Hepatocyte (in vitro differentiated cells): Measurements from ENCODE around the gene PPP1R1B.

Experiments used
- EZH2 ChIP-seq: fragments of 200-600 bp; sonication (generic); IDR thresholded peaks from 2 replicates; pipeline ENCODE4 v1.6.1; 2016; ENCODE audit warnings: antibody characterized with exemption, mild to moderate bottlenecking, borderline replicate concordance
- EZH2phosphoT487 ChIP-seq: fragments of 200-600 bp; sonication (generic); IDR thresholded peaks from one replicate; pipeline ENCODE4 v1.6.1; 2018; ENCODE audit warnings: antibody characterized with exemption, mild to moderate bottlenecking, low read depth, moderate library complexity; ENCODE audit not compliant: unreplicated experiment, severe bottlenecking
- TF ChIP-seq, protein P1 (sequence below): fragments of 200-600 bp; sonication (generic); IDR thresholded peaks from 2 replicates; pipeline ENCODE4 v1.5.1; 2016; ENCODE audit warnings: antibody characterized with exemption, mild to moderate bottlenecking; ENCODE audit not compliant: poor library complexity

DNA sequence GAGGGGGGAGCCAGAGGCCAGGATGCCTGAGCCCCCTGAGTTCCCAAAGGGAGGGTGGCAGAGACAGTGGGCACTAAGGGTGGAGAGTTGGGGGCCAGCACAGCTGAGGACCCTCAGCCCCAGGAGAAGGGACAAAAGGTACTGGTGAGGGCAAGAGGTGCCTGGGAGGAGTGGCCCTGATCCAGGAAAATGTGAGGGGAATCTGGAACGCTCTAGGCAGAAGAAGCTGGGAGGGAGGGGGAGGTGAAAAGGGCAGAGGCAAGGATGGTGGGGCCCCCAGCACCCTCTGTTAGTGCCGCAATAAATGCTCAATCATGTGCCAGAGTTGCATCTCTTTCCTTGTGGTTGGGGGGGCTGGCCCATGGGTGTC lies 39.5 kb downstream of the PPP1R1B start:
- TF ChIP-seq, protein P1, sequence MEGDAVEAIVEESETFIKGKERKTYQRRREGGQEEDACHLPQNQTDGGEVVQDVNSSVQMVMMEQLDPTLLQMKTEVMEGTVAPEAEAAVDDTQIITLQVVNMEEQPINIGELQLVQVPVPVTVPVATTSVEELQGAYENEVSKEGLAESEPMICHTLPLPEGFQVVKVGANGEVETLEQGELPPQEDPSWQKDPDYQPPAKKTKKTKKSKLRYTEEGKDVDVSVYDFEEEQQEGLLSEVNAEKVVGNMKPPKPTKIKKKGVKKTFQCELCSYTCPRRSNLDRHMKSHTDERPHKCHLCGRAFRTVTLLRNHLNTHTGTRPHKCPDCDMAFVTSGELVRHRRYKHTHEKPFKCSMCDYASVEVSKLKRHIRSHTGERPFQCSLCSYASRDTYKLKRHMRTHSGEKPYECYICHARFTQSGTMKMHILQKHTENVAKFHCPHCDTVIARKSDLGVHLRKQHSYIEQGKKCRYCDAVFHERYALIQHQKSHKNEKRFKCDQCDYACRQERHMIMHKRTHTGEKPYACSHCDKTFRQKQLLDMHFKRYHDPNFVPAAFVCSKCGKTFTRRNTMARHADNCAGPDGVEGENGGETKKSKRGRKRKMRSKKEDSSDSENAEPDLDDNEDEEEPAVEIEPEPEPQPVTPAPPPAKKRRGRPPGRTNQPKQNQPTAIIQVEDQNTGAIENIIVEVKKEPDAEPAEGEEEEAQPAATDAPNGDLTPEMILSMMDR: no peak
- TF ChIP-seq EZH2 (no peak), EZH2phosphoT487 (no peak)
